ENCODE data around the gene PPP1CB.

Gene PPP1CB

GRCh38 chr2:28709101-28709500, 42.5 kb upstream of the PPP1CB start:
- DNase-seq (ENCODE audit: low read depth in 1 of 2, low spot score in 1 of 2), result no peak
- no peaks in the 10 kb centered on the region for H3K27me3 ChIP-seq (ENCODE audit: insufficient read depth, poor library complexity, severe bottlenecking)
- no peak overlapping the region for H3K27ac ChIP-seq (replicated peaks)

GRCh38 chr2:28710545-28710944, 41.1 kb upstream of the PPP1CB start:
- Histone ChIP-seq H3K27me3 (ENCODE audit: insufficient read depth, poor library complexity, severe bottlenecking) (no peaks in the 10 kb centered on the region), H3K4me3 (replicated peaks; ENCODE audit: insufficient read depth, low read length) (no peak overlapping the region), H3K27ac (replicated peaks) (no peak overlapping the region)
- no peak for DNase-seq (ENCODE audit: low read depth in 1 of 2, low spot score in 1 of 2)
- TF ChIP-seq SPI1 (IDR thresholded peaks at IDR 0.05; ENCODE audit: borderline replicate concordance, low read depth) (no peak), REST (IDR thresholded peaks at IDR 0.05; ENCODE audit: insufficient replicate concordance, low read depth) (no peak), POLR2AphosphoS5 (IDR thresholded peaks at IDR 0.05; ENCODE audit: low read depth) (no peak), GABPA (IDR thresholded peaks at IDR 0.05; ENCODE audit: low read depth) (no peak), CTCF (IDR thresholded peaks at IDR 0.05; ENCODE audit: insufficient read depth, low read length) (no peak)

More at GRCh38 chr2:28709101-28709500, 42.5 kb upstream of the PPP1CB start:
- H3K4me3 ChIP-seq (replicated peaks; ENCODE audit: insufficient read depth, low read length), result no peak overlapping the region
- TF ChIP-seq GABPA (IDR thresholded peaks at IDR 0.05; ENCODE audit: low read depth) (no peak), CTCF (IDR thresholded peaks at IDR 0.05; ENCODE audit: insufficient read depth, low read length) (no peak), SPI1 (IDR thresholded peaks at IDR 0.05; ENCODE audit: borderline replicate concordance, low read depth) (no peak), POLR2AphosphoS5 (IDR thresholded peaks at IDR 0.05; ENCODE audit: low read depth) (no peak), REST (IDR thresholded peaks at IDR 0.05; ENCODE audit: insufficient replicate concordance, low read depth) (no peak)

- peak; percentile 14 to 44 for DNase-seq (ENCODE audit: low read depth in 1 of 2, low spot score in 1 of 2)
- no peak overlapping the region for H3K4me3 ChIP-seq (replicated peaks; ENCODE audit: insufficient read depth, low read length)
- no peaks in the 10 kb centered on the region for H3K27me3 ChIP-seq (ENCODE audit: insufficient read depth, poor library complexity, severe bottlenecking)
- peak overlapping the region; percentile 79 for H3K27ac ChIP-seq (replicated peaks)
- TF ChIP-seq POLR2AphosphoS5 (IDR thresholded peaks at IDR 0.05; ENCODE audit: low read depth) (no peak), REST (IDR thresholded peaks at IDR 0.05; ENCODE audit: insufficient replicate concordance, low read depth) (no peak), CTCF (IDR thresholded peaks at IDR 0.05; ENCODE audit: insufficient read depth, low read length) (no peak), GABPA (IDR thresholded peaks at IDR 0.05; ENCODE audit: low read depth) (no peak), SPI1 (IDR thresholded peaks at IDR 0.05; ENCODE audit: borderline replicate concordance, low read depth) (no peak)
Observed at GRCh38 chr2:28713577-28714298, 37.9 kb upstream of the PPP1CB start.
